WTC11 (cell line): Measurements from ENCODE around the gene ITPRIP. TPM values are rescaled to one million over a fixed set of nuclear protein-coding genes. Genes with fewer than 3 reads are reported as not detected.

Source experiments
- ATAC-seq: fragments of 200-7000 bp; cut with Tn5 transposase; 2 replicates; pipeline ENCODE4 v1.10.0; 2021; ENCODE audit warnings: mild to moderate bottlenecking, moderate library complexity
- CTCF ChIA-PET: fragments of 300-600 bp; sonication (Branson Sonifier 250); formaldehyde crosslinking; loops from one replicate; lab custom pipeline; 2021; ENCODE audit warnings: antibody characterized with exemption; lab: Charles Lee
- POLR2A ChIA-PET: fragments of 350-600 bp; sonication (Branson Sonifier 250); formaldehyde crosslinking; loops from one replicate; lab custom pipeline; 2021; ENCODE audit warnings: antibody characterized with exemption; lab: Charles Lee
- DNase-seq: peaks from one replicate; pipeline ENCODE4 v3.0.0; 2021; ENCODE audit warnings: low spot score
- H3K27ac Mint-ChIP-seq: 2 replicates; pipeline ENCODE4 v1.8.0; 2021; ENCODE audit warnings: mixed read lengths
- H3K27me3 Mint-ChIP-seq: 2 replicates; pipeline ENCODE4 v1.8.0; 2021; ENCODE audit warnings: low read depth, mild to moderate bottlenecking, moderate library complexity, mixed read lengths
- H3K36me3 Mint-ChIP-seq: 2 replicates; pipeline ENCODE4 v1.8.0; 2021; ENCODE audit warnings: mixed read lengths
- H3K4me1 Mint-ChIP-seq: 2 replicates; pipeline ENCODE4 v1.8.0; 2022; ENCODE audit warnings: mixed read lengths
- H3K4me3 Mint-ChIP-seq: 2 replicates; pipeline ENCODE4 v1.8.0; 2021; ENCODE audit warnings: mild to moderate bottlenecking, moderate library complexity, mixed read lengths
- H3K9me3 Mint-ChIP-seq: 2 replicates; pipeline ENCODE4 v1.8.0; 2021; ENCODE audit warnings: mixed read lengths
- CREB1 ChIP-seq: sonication (generic); formaldehyde crosslinking; IDR thresholded peaks from 2 replicates; pipeline ENCODE4 v1.8.0; 2023; ENCODE audit warnings: mild to moderate bottlenecking, missing genetic modification reagents
- CTCF ChIP-seq: fragments of 200-600 bp; IDR thresholded peaks from 2 replicates; pipeline ENCODE4 v1.8.0; 2022; ENCODE audit warnings: antibody characterized with exemption
- ETV6 ChIP-seq: sonication (generic); formaldehyde crosslinking; IDR thresholded peaks from 2 replicates; pipeline ENCODE4 v1.8.1; 2022; ENCODE audit warnings: mild to moderate bottlenecking, missing genetic modification reagents
- FOXK1 ChIP-seq: sonication (generic); formaldehyde crosslinking; IDR thresholded peaks from 2 replicates; pipeline ENCODE4 v1.8.0; 2022; ENCODE audit warnings: mild to moderate bottlenecking, moderate library complexity, missing genetic modification reagents
- GABPB1 ChIP-seq: sonication (generic); formaldehyde crosslinking; IDR thresholded peaks from 2 replicates; pipeline ENCODE4 v1.8.1; 2023; ENCODE audit warnings: mild to moderate bottlenecking, missing genetic modification reagents
- GRHL2 ChIP-seq: fragments of 250-450 bp; sonication (Bioruptor Pico); IDR thresholded peaks from 2 replicates; pipeline ENCODE4 v1.8.0; 2022; ENCODE audit warnings: mild to moderate bottlenecking, moderate library complexity; ENCODE audit not compliant: insufficient replicate concordance, severe bottlenecking
- HMGA2 ChIP-seq: fragments of 250-450 bp; sonication (Bioruptor Pico); IDR thresholded peaks from 2 replicates; pipeline ENCODE4 v1.4.0; 2021; ENCODE audit warnings: mild to moderate bottlenecking, moderate library complexity
- HMGXB4 ChIP-seq: sonication (generic); formaldehyde crosslinking; IDR thresholded peaks from 2 replicates; pipeline ENCODE4 v1.8.1; 2023; ENCODE audit warnings: mild to moderate bottlenecking, moderate library complexity, missing genetic modification reagents
- IRF1 ChIP-seq: sonication (generic); formaldehyde crosslinking; IDR thresholded peaks from 2 replicates; pipeline ENCODE4 v1.8.0; 2023; ENCODE audit warnings: missing genetic modification reagents
- JAZF1 ChIP-seq: fragments of 250-450 bp; sonication (Bioruptor Pico); IDR thresholded peaks from 2 replicates; pipeline ENCODE4 v1.9.0; 2021; ENCODE audit warnings: moderate library complexity, mild to moderate bottlenecking, inconsistent platforms
- MLX ChIP-seq: sonication (generic); formaldehyde crosslinking; IDR thresholded peaks from 2 replicates; pipeline ENCODE4 v1.8.1; 2023; ENCODE audit warnings: mild to moderate bottlenecking, missing genetic modification reagents, moderate library complexity
- MYBL2 ChIP-seq: sonication (generic); formaldehyde crosslinking; IDR thresholded peaks from 2 replicates; pipeline ENCODE4 v1.8.1; 2023; ENCODE audit warnings: mild to moderate bottlenecking, moderate library complexity, missing genetic modification reagents
- NFYB ChIP-seq: sonication (generic); formaldehyde crosslinking; conservative IDR thresholded peaks from 2 replicates; pipeline ENCODE4 v1.8.0; 2022; ENCODE audit warnings: low read depth, missing genetic modification reagents
- NR1H2 ChIP-seq: sonication (generic); formaldehyde crosslinking; IDR thresholded peaks from 2 replicates; pipeline ENCODE4 v1.9.0; 2021; ENCODE audit warnings: mild to moderate bottlenecking, moderate library complexity, missing genetic modification reagents
- TCF7 ChIP-seq: sonication (generic); formaldehyde crosslinking; IDR thresholded peaks from 2 replicates; pipeline ENCODE4 v1.8.0; 2022; ENCODE audit warnings: mild to moderate bottlenecking, low read depth, missing genetic modification reagents, moderate library complexity
- TP53 ChIP-seq: sonication (generic); formaldehyde crosslinking; IDR thresholded peaks from 2 replicates; pipeline ENCODE4 v1.8.1; 2023; ENCODE audit warnings: mild to moderate bottlenecking, missing genetic modification reagents
- ZBTB43 ChIP-seq: sonication (generic); formaldehyde crosslinking; IDR thresholded peaks from 2 replicates; pipeline ENCODE4 v1.8.1; 2023; ENCODE audit warnings: mild to moderate bottlenecking, missing genetic modification reagents
- ZNF671 ChIP-seq: fragments of 250-450 bp; sonication (Bioruptor Pico); IDR thresholded peaks from 2 replicates; pipeline ENCODE4 v1.8.0; 2021; ENCODE audit warnings: mild to moderate bottlenecking
- total RNA-seq: library from RNA; stranded (reverse); gene quantifications from 3 replicates; pipeline ENCODE4 v1.2.3, GENCODE V29; 2021

ITPRIP gene
- total RNA-seq, 1 experiment from 2014 or later = 16.8 TPM

GRCh38 chr10:104318326-104318725, 19.9 kb downstream of the ITPRIP start:
- Mint-ChIP-seq H3K36me3 (peaks cover 12% of the 10 kb centered on the region), H3K4me1 (peaks cover 67% of the 10 kb centered on the region), H3K9me3 (no peaks in the 10 kb centered on the region), H3K27me3 (no peaks in the 10 kb centered on the region), H3K4me3 (no peak overlapping the region), H3K27ac (0 out of 2 replicates have a peak overlapping the region, but pooled peaks have one; percentile 16)
- ATAC-seq (no peak), DNase-seq (no peak)
- CTCF ChIA-PET = interaction anchor here (1.1 to 5.2 kb wide), 4 partner anchors 11 to 253 kb away, joined by 3 to 33 read pairs (median 7); partner anchors contain the start of gene ITPRIP
- TF ChIP-seq MLX (CRISPR knock-in tag) (no peak), HMGXB4 (CRISPR knock-in tag) (no peak), MYBL2 (CRISPR knock-in tag) (no peak), HMGA2 (CRISPR knock-in tag) (no peak), ETV6 (CRISPR knock-in tag) (no peak), TCF7 (CRISPR knock-in tag) (no peak), NR1H2 (CRISPR knock-in tag) (no peak), JAZF1 (no peak), CTCF (no peak), ZNF671 (CRISPR knock-in tag) (no peak), NFYB (CRISPR knock-in tag) (no peak)
- TF ChIP-seq, all 79 proteins: peak for 0
- POLR2A ChIA-PET = no interaction called here

- no peak for TF ChIP-seq HMGXB4 (CRISPR knock-in tag)
- no peak for TF ChIP-seq GABPB1 (CRISPR knock-in tag)
- no peak for TF ChIP-seq FOXK1 (CRISPR knock-in tag)
- no peak for TF ChIP-seq CREB1 (CRISPR knock-in tag)
- TF ChIP-seq TP53 (CRISPR knock-in tag) = no peak
- no peak for TF ChIP-seq IRF1
- TF ChIP-seq GRHL2 = no peak
- TF ChIP-seq ZBTB43 (CRISPR knock-in tag) = no peak
- Mint-ChIP-seq H3K27ac (peak overlapping the region; percentile 6; the same call in 1 of the 2 replicates), H3K4me3 (no peak overlapping the region), H3K9me3 (no peaks in the 10 kb centered on the region), H3K27me3 (no peaks in the 10 kb centered on the region), H3K36me3 (peaks cover 17% of the 10 kb centered on the region), H3K4me1 (peaks cover 62% of the 10 kb centered on the region)
- no peak for DNase-seq
- ATAC-seq = no peak
- ChIA-PET CTCF (interaction anchor here (0.9 to 5.2 kb wide), 8 partner anchors 11 to 252 kb away, joined by 3 to 33 read pairs (median 6); partner anchors contain the start of genes CFAP58 and ITPRIP), POLR2A (no interaction called here)
Observed at GRCh38 chr10:104317726-104318299, 20.5 kb downstream of the ITPRIP start.
